K562 (cell line): ENCODE results near the gene CDCP1. TPM values are rescaled to one million over a fixed set of nuclear protein-coding genes. Genes with fewer than 3 reads are reported as not detected.

ENCODE experiments used
- CBX3 ChIP-seq, 2 experiments: IDR thresholded peaks; 1 replicate in 1 of 2; 2 replicates in 1 of 2; pipeline ENCODE4 v1.6.1; 2012; ENCODE audit warnings: inconsistent platforms in 2 of 2, low read length in 2 of 2, borderline replicate concordance in 1 of 2, control low read depth in 1 of 2
- CCNT2 ChIP-seq: IDR thresholded peaks from 2 replicates; pipeline ENCODE4 v1.6.1; 2011; ENCODE audit warnings: borderline replicate concordance, low read depth, mild to moderate bottlenecking, moderate library complexity, mixed read lengths, low read length; ENCODE audit not compliant: insufficient read length; ENCODE audit errors: extremely low read depth
- CHD2 ChIP-seq: IDR thresholded peaks from 2 replicates; pipeline ENCODE4 v1.6.1; 2011; ENCODE audit warnings: low read depth, low read length
- HNRNPH1 ChIP-seq: fragments of 200-400 bp; formaldehyde crosslinking; optimal IDR thresholded peaks from 2 replicates; pipeline ENCODE3; 2017; ENCODE audit warnings: low read depth, mild to moderate bottlenecking, low read length, moderate library complexity
- JUND ChIP-seq, 2 experiments: IDR thresholded peaks; 2 replicates in 1 of 2; 3 replicates in 1 of 2; pipeline ENCODE4 v1.6.1; 2011; ENCODE audit warnings: borderline replicate concordance in 2 of 2, low read depth in 2 of 2, low read length in 2 of 2, improper control_type of control experiment in 1 of 2, missing biosample characterization in 1 of 2, missing genetic modification characterization in 1 of 2, missing genetic modification reagents in 1 of 2
- KAT8 ChIP-seq: fragments of 450-650 bp; IDR thresholded peaks from 2 replicates; pipeline ENCODE4 v1.6.1; 2016; ENCODE audit warnings: low read depth, mild to moderate bottlenecking
- LCOR ChIP-seq: sonication (generic); formaldehyde crosslinking; IDR thresholded peaks from 2 replicates; pipeline ENCODE4 v1.8.0; 2022; ENCODE audit warnings: mild to moderate bottlenecking, missing genetic modification reagents
- MECOM ChIP-seq: fragments of 250-450 bp; sonication (Bioruptor Pico); IDR thresholded peaks from 2 replicates; pipeline ENCODE4 v1.8.0; 2022; ENCODE audit warnings: inconsistent platforms
- PHTF2 ChIP-seq: fragments of 250-450 bp; sonication (Bioruptor Pico); IDR thresholded peaks from 2 replicates; pipeline ENCODE4 v1.5.0; 2021; ENCODE audit warnings: mild to moderate bottlenecking
- POLR2AphosphoS2 ChIP-seq: IDR thresholded peaks from 2 replicates; pipeline ENCODE4 v1.6.1; 2012; ENCODE audit warnings: low read length, improper control_type of control experiment
- PRPF4 ChIP-seq: fragments of 200-400 bp; formaldehyde crosslinking; IDR thresholded peaks from one replicate; pipeline ENCODE4 v1.6.1; 2017; ENCODE audit warnings: low read length, low read depth, mild to moderate bottlenecking; ENCODE audit not compliant: insufficient read depth, poor library complexity, severe bottlenecking
- RFX7 ChIP-seq: fragments of 250-450 bp; sonication (Bioruptor Pico); IDR thresholded peaks from 2 replicates; pipeline ENCODE4 v1.5.1; 2021; ENCODE audit warnings: mild to moderate bottlenecking
- SPI1 ChIP-seq: IDR thresholded peaks from 2 replicates; pipeline ENCODE4 v1.6.1; 2011; ENCODE audit warnings: low read depth, low read length, control low read depth, borderline replicate concordance
- TCF7L2 ChIP-seq: fragments of 150-350 bp; IDR thresholded peaks from 2 replicates; pipeline ENCODE4 v1.6.1; 2016; ENCODE audit warnings: low read depth, mild to moderate bottlenecking, low read length, moderate library complexity
- TEAD4 ChIP-seq, 2 experiments: sonication (generic) in 1 of 2; formaldehyde crosslinking in 1 of 2; IDR thresholded peaks; 2 replicates each; pipeline versions ENCODE4 v1.6.1 to v1.8.0; 2012 to 2022; ENCODE audit warnings: borderline replicate concordance in 1 of 2, inconsistent platforms in 1 of 2, low read length in 1 of 2, mild to moderate bottlenecking in 1 of 2, missing genetic modification reagents in 1 of 2
- TRIM24 ChIP-seq, 2 experiments: fragments of 450-650 bp; IDR thresholded peaks; 2 replicates each; pipeline ENCODE4 v1.6.1; 2016
- ZFX ChIP-seq: sonication (generic); formaldehyde crosslinking; IDR thresholded peaks from 2 replicates; pipeline ENCODE4 v1.8.0; 2022; ENCODE audit warnings: mild to moderate bottlenecking, missing genetic modification reagents, moderate library complexity
- ZNF24 ChIP-seq: fragments of 450-650 bp; IDR thresholded peaks from 2 replicates; pipeline ENCODE4 v1.6.1; 2016
- ZNF507 ChIP-seq: conservative IDR thresholded peaks from 2 replicates; pipeline ENCODE4 v1.6.1; 2017; ENCODE audit warnings: missing genetic modification characterization, missing compliant biosample characterization
- ZNF583 ChIP-seq: fragments of 250-450 bp; sonication (Bioruptor Pico); IDR thresholded peaks from 2 replicates; pipeline ENCODE4 v1.4.0; 2020
- polyA plus RNA-seq, 8 experiments: library from polyadenylated mRNA; depleted of rRNA in 4 of 8; stranded (reverse) in 5 of 8; unstranded in 3 of 8; fragments of >200 nt; fragmentation: Nextera tagmentation in 2 of 8; fragmentation: Illumina TruSeq in 1 of 8; extraction: Ambion mirVana in 2 of 8; extraction: Trizol in 1 of 8; gene quantifications; 2 replicates each; pipeline versions ENCODE4 v1.2.1 to v1.2.3, GENCODE V29; 2011 to 2014; ENCODE audit warnings: inconsistent platforms in 1 of 8, missing spikeins in 1 of 8
- total RNA-seq, 7 experiments: library from RNA; depleted of rRNA in 6 of 7; stranded (reverse); fragments of >200 nt in 6 of 7; fragmentation: Illumina TruSeq in 2 of 7; extraction: Trizol in 2 of 7; gene quantifications; 2 replicates each; pipeline versions ENCODE4 v1.2.1 to v1.2.3, GENCODE V29; 2011 to 2021; ENCODE audit warnings: low replicate concordance in 1 of 7
- TF ChIP-seq, protein P1 (sequence below): sonication (generic); formaldehyde crosslinking; IDR thresholded peaks from 2 replicates; pipeline ENCODE4 v1.8.0; 2022; ENCODE audit warnings: mild to moderate bottlenecking, missing genetic modification reagents, borderline replicate concordance
- TF ChIP-seq, protein P2 (sequence below): fragments of 250-450 bp; sonication (Bioruptor Pico); IDR thresholded peaks from 2 replicates; pipeline ENCODE4 v1.8.0; 2021; ENCODE audit warnings: moderate library complexity, mild to moderate bottlenecking, inconsistent platforms
- TF ChIP-seq, protein P3 (sequence below): sonication (generic); formaldehyde crosslinking; IDR thresholded peaks from 2 replicates; pipeline ENCODE4 v1.8.1; 2022; ENCODE audit warnings: missing genetic modification reagents
- TF ChIP-seq, protein P4 (sequence below): fragments of 450-650 bp; IDR thresholded peaks from 2 replicates; pipeline ENCODE4 v1.6.1; 2016

Gene CDCP1
- total and polyA plus RNA-seq, 9 of the 15 experiments (the other 6 are each of a cell fraction or from before 2014, with no cell fraction given): 3.9 to 16.4 (median 5.2) TPM

DNA sequence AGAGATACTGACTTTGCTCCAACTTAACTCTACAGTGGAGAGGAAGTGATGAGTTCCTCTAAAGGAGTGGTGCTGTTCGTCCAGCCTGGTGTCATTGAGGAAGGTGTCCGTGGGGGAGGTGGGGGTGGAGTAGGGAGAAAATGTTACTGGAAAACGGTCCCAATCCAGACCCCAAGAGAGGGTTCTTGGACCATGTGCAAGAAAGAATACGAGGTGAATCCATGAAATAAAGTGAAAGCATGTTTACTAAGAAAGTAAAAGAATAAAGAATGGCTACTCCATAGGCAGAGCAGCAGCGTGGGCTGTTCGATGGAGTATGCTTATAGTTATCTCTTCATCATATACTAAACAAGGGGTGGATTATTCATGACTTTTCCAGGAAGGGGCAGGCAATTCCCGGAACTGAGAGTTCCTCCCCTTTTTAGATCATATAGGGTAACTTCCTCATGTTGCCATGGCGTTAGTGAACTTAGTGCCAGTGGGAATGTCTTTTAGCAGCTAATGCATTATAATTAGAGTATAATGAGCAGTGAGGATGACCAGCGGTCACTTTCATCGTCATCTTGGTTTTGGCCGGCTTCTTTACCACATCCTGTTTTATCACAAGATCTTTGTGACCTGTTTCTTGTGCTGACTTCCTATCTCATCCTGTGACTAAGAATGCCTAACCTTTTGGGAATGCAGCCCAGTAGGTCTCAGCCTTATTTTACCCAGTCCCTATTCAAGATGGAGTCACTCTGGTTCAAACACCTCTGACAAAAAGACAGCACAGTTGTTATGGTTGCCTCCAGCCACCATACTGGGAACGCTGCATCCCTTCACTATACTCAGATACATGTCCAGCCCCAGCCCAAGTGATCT lies 81.4 kb downstream of the CDCP1 start (continued):
- TF ChIP-seq JUND (IDR thresholded peaks at IDR 0.05; ENCODE audit: borderline replicate concordance, low read depth, low read length) (peak; percentile 76; the same call in 1 of the 2 replicates), JUND (tag; IDR thresholded peaks at IDR 0.05; ENCODE audit: borderline replicate concordance, low read depth, low read length) (peak; percentile 99), TCF7L2 (no peak), ZNF583 (CRISPR knock-in tag) (peak; percentile 100), POLR2AphosphoS2 (no peak), PHTF2 (CRISPR knock-in tag) (peak; percentile 100), ZNF507 (tag) (peak; percentile 96), PRPF4 (no peak), KAT8 (no peak), RFX7 (CRISPR knock-in tag) (peak; percentile 100), CBX3 (IDR thresholded peaks at IDR 0.05; ENCODE audit: borderline replicate concordance in 1 of 2, low read length in 2 of 2) (no peak; a peak in 1 of 3 replicates), ZNF24 (peak; percentile 22; the same call in 1 of the 2 replicates), MECOM (CRISPR knock-in tag) (peak; percentile 100), SPI1 (peak; percentile 96), TRIM24 (IDR thresholded peaks at IDR 0.05) (peak in 1 of 2 experiments; percentile 61; a peak in 2 of 4 replicates), CCNT2 (no peak), HNRNPH1 (no peak), TEAD4 (IDR thresholded peaks at IDR 0.05; ENCODE audit: low read length) (peak; percentile 69), TEAD4 (CRISPR knock-in tag; IDR thresholded peaks at IDR 0.05; ENCODE audit: borderline replicate concordance) (no peak), CHD2 (0 out of 2 replicates have a peak, but pooled peaks have one; percentile 11), LCOR (CRISPR knock-in tag) (peak; percentile 95), ZFX (CRISPR knock-in tag) (no peak)
- TF ChIP-seq, protein P1, sequence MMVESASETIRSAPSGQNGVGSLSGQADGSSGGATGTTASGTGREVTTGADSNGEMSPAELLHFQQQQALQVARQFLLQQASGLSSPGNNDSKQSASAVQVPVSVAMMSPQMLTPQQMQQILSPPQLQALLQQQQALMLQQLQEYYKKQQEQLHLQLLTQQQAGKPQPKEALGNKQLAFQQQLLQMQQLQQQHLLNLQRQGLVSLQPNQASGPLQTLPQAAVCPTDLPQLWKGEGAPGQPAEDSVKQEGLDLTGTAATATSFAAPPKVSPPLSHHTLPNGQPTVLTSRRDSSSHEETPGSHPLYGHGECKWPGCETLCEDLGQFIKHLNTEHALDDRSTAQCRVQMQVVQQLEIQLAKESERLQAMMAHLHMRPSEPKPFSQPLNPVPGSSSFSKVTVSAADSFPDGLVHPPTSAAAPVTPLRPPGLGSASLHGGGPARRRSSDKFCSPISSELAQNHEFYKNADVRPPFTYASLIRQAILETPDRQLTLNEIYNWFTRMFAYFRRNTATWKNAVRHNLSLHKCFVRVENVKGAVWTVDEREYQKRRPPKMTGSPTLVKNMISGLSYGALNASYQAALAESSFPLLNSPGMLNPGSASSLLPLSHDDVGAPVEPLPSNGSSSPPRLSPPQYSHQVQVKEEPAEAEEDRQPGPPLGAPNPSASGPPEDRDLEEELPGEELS: no peak
- TF ChIP-seq, protein P2, sequence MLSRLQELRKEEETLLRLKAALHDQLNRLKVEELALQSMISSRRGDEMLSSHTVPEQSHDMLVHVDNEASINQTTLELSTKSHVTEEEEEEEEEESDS (CRISPR knock-in tag): peak; percentile 92
- TF ChIP-seq, protein P3, sequence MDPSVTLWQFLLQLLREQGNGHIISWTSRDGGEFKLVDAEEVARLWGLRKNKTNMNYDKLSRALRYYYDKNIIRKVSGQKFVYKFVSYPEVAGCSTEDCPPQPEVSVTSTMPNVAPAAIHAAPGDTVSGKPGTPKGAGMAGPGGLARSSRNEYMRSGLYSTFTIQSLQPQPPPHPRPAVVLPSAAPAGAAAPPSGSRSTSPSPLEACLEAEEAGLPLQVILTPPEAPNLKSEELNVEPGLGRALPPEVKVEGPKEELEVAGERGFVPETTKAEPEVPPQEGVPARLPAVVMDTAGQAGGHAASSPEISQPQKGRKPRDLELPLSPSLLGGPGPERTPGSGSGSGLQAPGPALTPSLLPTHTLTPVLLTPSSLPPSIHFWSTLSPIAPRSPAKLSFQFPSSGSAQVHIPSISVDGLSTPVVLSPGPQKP: no peak
- TF ChIP-seq, protein P4, sequence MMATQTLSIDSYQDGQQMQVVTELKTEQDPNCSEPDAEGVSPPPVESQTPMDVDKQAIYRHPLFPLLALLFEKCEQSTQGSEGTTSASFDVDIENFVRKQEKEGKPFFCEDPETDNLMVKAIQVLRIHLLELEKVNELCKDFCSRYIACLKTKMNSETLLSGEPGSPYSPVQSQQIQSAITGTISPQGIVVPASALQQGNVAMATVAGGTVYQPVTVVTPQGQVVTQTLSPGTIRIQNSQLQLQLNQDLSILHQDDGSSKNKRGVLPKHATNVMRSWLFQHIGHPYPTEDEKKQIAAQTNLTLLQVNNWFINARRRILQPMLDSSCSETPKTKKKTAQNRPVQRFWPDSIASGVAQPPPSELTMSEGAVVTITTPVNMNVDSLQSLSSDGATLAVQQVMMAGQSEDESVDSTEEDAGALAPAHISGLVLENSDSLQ: peak; percentile 86
